HG03565 (cell line): ENCODE results near the gene BMERB1.
"Not testable (repeated sequence)": the region's sequence is repeated elsewhere in the genome, so short reads cannot be mapped to it uniquely, and the experiment has no call there.

Experiments
- ATAC-seq: cut with Tn5 transposase; IDR thresholded peaks from one replicate; pipeline ENCODE4 v1.9.1; 2021; ENCODE audit warnings: mild to moderate bottlenecking, moderate library complexity; ENCODE audit not compliant: unreplicated experiment

Gene BMERB1

DNA sequence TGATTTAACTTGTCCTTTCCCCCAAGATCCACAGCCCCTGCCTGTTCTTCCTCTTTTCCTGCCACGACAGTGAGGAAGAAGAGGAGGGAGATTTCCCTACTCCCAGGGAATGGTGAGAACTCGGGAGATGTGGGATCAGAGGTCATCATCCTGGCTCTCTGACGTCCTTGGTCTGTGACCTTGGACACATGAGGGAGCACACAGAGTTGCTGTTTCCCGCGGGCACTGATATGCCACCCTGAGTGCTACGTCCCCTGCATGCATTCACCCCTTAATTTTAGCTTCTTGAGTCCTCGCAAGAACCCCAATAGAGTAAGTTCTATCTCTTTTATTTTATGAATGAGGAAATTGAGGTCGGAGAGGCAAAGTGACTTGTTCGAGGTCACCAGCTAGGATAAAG lies 85.4 kb downstream of the BMERB1 start:
- ATAC-seq = no peak

- no peak for ATAC-seq
Observed at GRCh38 chr16:15521390-15521757, 87.0 kb downstream of the BMERB1 start.

GRCh38 chr16:15521758-15522509 lies 87.5 kb downstream of the BMERB1 start:
- no peak for ATAC-seq

DNA sequence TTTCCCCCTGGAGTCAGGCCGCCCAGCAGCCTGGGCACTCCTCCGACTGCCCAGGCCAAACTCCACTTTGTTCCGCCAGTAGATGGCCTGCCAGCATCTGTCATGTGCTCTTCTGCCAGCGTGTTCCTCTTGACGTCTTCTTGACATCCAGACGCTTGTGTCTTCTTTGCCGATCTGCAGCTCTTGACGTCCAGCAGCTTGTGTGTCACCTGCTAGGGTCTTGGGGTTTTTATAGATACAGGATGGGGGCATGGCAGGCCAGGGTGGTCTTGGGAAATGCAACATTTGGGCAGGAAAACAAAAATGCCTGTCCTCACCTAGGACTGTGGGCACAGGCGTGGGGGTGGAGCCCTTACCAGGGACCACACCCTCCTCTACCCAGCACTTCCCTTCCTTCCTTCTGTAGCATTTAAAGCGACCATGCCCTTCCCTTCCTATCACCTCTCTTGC lies 88.7 kb downstream of the BMERB1 start:
- no peak for ATAC-seq

DNA sequence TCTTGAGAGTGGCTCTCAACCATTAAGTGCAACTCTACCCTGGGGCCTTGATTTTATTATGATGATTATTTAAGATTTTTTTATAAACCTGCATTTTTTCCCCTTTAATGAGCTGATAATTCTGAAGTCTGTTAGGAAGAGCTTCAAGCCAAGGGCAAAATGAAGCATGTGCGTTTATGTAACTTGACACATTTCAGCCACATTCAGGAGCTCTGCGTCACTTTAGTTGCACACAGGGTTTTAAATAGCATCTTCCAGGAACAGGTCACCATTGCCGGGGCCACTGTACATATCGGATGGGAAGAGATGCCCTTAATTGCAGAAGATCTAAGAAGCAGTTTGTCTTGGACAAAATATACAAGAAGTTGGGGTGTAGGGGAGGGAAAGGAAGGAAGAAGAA lies 89.6 kb downstream of the BMERB1 start:
- no peak for ATAC-seq

GRCh38 chr16:15524966-15525365 lies 90.6 kb downstream of the BMERB1 start:
- no peak for ATAC-seq

- ATAC-seq = no peak
Observed at GRCh38 chr16:15526097-15526496, 91.7 kb downstream of the BMERB1 start.

DNA sequence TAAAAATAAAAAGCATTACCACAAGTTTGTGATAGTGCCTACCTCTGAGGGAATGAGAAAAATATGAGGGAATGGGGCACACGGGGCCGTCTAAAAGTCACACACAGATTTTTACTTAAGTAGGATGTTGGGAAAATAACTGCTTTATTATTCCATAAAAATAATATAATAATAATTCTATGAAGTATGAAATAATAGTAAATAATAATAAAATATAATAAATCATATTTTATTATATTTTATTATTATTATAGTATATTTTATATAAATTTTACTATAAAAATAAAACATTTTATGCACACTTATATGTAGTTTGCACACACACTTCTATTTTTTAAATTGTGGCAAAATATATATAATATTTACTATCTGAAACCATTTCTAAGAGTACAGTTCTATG lies 92.3 kb downstream of the BMERB1 start:
- no peak for ATAC-seq

- ATAC-seq = no peak
Observed at GRCh38 chr16:15529673-15530072, 95.3 kb downstream of the BMERB1 start.

DNA sequence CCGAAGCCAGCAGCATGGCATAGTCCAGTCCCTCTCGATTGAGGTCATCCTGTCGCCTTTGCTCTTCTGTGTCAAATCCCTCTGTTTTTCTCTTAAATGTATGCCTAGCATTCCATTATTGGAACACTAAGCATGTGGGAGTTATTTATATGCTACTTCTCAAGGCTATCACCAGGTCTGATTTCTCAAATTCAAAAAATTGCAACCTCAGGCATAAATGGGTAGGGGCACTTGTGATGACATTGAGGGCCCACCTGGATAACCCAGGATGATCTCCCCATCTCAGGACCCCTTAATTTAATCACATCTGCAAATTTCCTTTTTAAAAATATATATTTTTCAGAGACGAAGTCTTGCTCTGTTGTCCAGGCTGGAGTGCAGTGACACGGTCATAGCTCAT lies 95.7 kb downstream of the BMERB1 start:
- no peak for ATAC-seq

- no peak for ATAC-seq
Observed at GRCh38 chr16:15532825-15533224, 98.4 kb downstream of the BMERB1 start.

DNA sequence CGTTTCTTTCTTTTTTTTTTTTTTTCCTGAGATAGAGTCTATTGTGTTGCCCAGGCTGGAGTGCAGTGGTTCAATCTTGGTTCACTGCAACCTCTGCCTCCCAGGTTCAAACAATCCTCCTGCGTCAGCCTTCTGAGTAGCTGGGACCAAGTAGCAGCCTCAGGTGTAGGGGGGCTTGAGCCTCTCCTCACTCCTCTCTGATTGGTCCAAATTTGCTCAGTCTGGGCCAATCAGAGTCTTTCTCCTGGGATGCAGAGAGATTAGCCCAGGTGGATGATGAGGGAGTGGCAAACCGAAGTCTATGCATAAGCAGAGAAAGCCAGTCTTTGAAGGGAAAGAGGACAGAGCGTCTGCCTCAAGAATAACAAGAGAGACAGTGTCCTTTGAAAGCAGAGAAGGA lies 99.0 kb downstream of the BMERB1 start:
- ATAC-seq = no peak

GRCh38 chr16:15535772-15536171 lies 101.4 kb downstream of the BMERB1 start:
- no peak for ATAC-seq

- ATAC-seq = no peak
Observed at GRCh38 chr16:15536843-15537242, 102.5 kb downstream of the BMERB1 start.

- no peak for ATAC-seq
Observed at GRCh38 chr16:15538507-15538906, 104.1 kb downstream of the BMERB1 start.

DNA sequence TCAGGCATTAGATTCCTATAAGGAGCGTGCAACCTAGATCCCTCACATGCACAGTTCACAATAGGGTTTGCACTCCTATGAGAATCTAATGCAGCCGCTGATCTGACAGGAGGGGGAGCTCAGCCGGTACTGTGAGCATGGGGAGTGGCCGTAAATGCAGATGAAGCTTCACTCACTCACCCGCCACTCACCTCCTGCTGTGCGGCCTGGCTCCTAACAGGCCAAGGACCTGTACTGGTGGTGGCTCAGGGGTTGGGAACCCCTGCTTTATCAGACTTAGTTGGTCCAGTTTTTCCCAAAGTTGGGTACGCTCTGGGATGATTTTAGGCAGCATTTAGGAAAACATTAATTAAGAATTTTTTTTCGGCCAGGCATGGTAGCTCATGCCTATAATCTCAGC lies 104.8 kb downstream of the BMERB1 start:
- ATAC-seq = no peak

DNA sequence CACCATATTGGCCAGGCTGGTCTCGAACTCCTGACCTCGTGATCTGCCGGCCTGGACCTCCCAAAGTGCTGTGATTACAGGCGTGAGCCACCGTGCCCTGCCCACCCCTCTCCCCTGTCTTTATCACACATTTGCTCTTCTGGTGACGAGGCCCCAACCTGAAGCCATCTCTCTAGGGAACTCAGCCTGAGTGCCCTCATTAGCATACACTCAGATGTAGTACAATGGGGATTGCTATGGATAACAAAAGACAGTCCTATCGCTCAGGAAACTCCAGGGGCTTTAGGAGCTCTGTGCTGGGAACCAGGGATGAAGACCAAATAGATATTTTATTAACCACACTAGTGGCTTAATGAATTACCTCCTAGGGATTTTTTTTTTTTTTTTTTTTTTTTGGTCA lies 107.9 kb downstream of the BMERB1 start:
- ATAC-seq = no peak

- no peak for ATAC-seq
Observed at GRCh38 chr16:15542734-15543347, 108.5 kb downstream of the BMERB1 start.

DNA sequence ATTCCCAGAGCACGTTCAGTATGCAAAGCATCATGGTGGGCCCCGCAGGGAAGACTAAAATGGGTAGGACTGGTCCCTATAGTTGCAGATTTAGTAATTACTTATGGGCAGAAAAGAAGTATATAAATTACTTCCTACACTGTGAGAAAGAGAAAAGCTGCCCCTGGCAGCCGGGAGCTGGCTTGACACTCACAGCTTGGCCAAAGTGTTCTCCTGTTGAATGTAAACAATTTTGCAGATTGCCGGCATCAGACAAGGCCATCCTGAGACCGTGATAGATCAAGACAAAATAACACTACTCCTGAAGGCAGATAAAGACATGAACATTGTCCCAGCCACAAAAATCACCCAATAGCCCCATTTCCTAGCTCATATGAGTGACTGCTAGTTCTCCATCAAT lies 110.0 kb downstream of the BMERB1 start:
- ATAC-seq = no peak

GRCh38 chr16:15545544-15545943 lies 111.2 kb downstream of the BMERB1 start:
- ATAC-seq = no peak

GRCh38 chr16:15547072-15547767 lies 112.8 kb downstream of the BMERB1 start:
- not testable (repeated sequence) for ATAC-seq

GRCh38 chr16:15547768-15548096 lies 113.3 kb downstream of the BMERB1 start:
- no peak for ATAC-seq
